Cardiac muscle cell (in vitro differentiated cells and primary cell): Measurements from ENCODE around the gene NUP155. TPM values are rescaled to one million over a fixed set of nuclear protein-coding genes. Genes with fewer than 3 reads are reported as not detected.
"Not testable (repeated sequence)": the region's sequence is repeated elsewhere in the genome, so short reads cannot be mapped to it uniquely, and the experiment has no call there.

ENCODE experiments used
- DNase-seq, 2 donors: peaks; one replicate each; pipeline versions ENCODE4 v3.0.0 to v3.0.0-alpha.2; 2010 to 2017; ENCODE audit warnings: low read depth in 1 of 2, low spot score in 1 of 2
- H3K27ac ChIP-seq: fragments of 200-600 bp; sonication (generic); 2 replicates; pipeline ENCODE4 v1.5.1; 2016
- H3K27me3 ChIP-seq: fragments of 200-600 bp; sonication (generic); 2 replicates; pipeline ENCODE4 v1.6.0; 2016; ENCODE audit warnings: control low read depth
- H3K36me3 ChIP-seq: fragments of 200-600 bp; sonication (generic); 2 replicates; pipeline ENCODE4 v1.5.1; 2016; ENCODE audit warnings: control low read depth
- H3K4me1 ChIP-seq: fragments of 200-600 bp; sonication (generic); 2 replicates; pipeline ENCODE4 v1.8.1; 2017; ENCODE audit warnings: low read depth, mild to moderate bottlenecking, mixed run types
- H3K4me3 ChIP-seq: fragments of 200-600 bp; sonication (generic); 2 replicates; pipeline ENCODE4 v1.5.1; 2016; ENCODE audit warnings: mild to moderate bottlenecking
- H3K9me3 ChIP-seq: fragments of 200-600 bp; sonication (generic); 2 replicates; pipeline ENCODE4 v1.5.1; 2017; ENCODE audit warnings: low read depth, mild to moderate bottlenecking, control low read depth
- CTCF ChIP-seq: IDR thresholded peaks from 2 replicates; pipeline ENCODE4 v1.5.1; 2012; ENCODE audit warnings: low read depth, mild to moderate bottlenecking, low read length
- polyA plus RNA-seq: library from polyadenylated mRNA; unstranded; fragments of >200 nt; fragmentation: Nextera tagmentation; extraction: Ambion mirVana; gene quantifications from 2 replicates; pipeline ENCODE4 v1.2.1, GENCODE V29; 2016
- total RNA-seq: library from RNA; depleted of rRNA; stranded (reverse); fragments of >200 nt; gene quantifications from 2 replicates; pipeline ENCODE4 v1.2.3, GENCODE V29; 2016

Gene NUP155
- 20.2 and 26.4 TPM in 2 replicates for total RNA-seq
- polyA plus RNA-seq = 6.1 and 15.9 TPM in 2 replicates

- Histone ChIP-seq H3K27ac (peak within 1 kb of the TSS; percentile 72), H3K4me1 (peaks cover 11% of the 10 kb centered on the region), H3K36me3 (no peaks in the 10 kb centered on the region), H3K9me3 (no peaks in the 10 kb centered on the region), H3K27me3 (no peaks in the 10 kb centered on the region), H3K4me3 (peak within 1 kb of the TSS; percentile 96)
- no peak for TF ChIP-seq CTCF
- peak; percentile 97 to 98 for DNase-seq
Observed at GRCh38 chr5:37370864-37371726, at the start of gene NUP155. NUP155 (minus strand) TSS chr5:37371106; CDS start chr5:37370977, 129 bp downstream.

- DNase-seq = no peak
- Histone ChIP-seq H3K27ac (no peak overlapping the region), H3K27me3 (no peaks in the 10 kb centered on the region), H3K9me3 (no peaks in the 10 kb centered on the region), H3K4me3 (no peak overlapping the region), H3K36me3 (peaks cover 3% of the 10 kb centered on the region), H3K4me1 (no peaks in the 10 kb centered on the region)
- no peak for TF ChIP-seq CTCF
Observed at GRCh38 chr5:37417347-37417746, 46.4 kb upstream of the NUP155 start.

- H3K27me3 ChIP-seq, H3K4me1 ChIP-seq, H3K27ac ChIP-seq, H3K36me3 ChIP-seq, H3K9me3 ChIP-seq, H3K4me3 ChIP-seq, DNase-seq: not testable (repeated sequence)
Observed at GRCh38 chr5:37415456-37415855, 44.5 kb upstream of the NUP155 start.

- H3K4me1 ChIP-seq = no peaks in the 10 kb centered on the region
- TF ChIP-seq CTCF = no peak
- peaks cover 2% of the 10 kb centered on the region for H3K36me3 ChIP-seq
- no peak overlapping the region for H3K4me3 ChIP-seq
- H3K27ac ChIP-seq = no peak overlapping the region
- no peaks in the 10 kb centered on the region for H3K27me3 ChIP-seq
- no peaks in the 10 kb centered on the region for H3K9me3 ChIP-seq
- DNase-seq = no peak
Observed at GRCh38 chr5:37412515-37412914, 41.6 kb upstream of the NUP155 start.

- H3K4me3 ChIP-seq = no peak overlapping the region
- no peak overlapping the region for H3K27ac ChIP-seq
- peaks cover 13% of the 10 kb centered on the region for H3K36me3 ChIP-seq
- no peak for DNase-seq
- H3K9me3 ChIP-seq = no peaks in the 10 kb centered on the region
- H3K27me3 ChIP-seq = no peaks in the 10 kb centered on the region
- no peaks in the 10 kb centered on the region for H3K4me1 ChIP-seq
- TF ChIP-seq CTCF = no peak
Observed at GRCh38 chr5:37400501-37400900, 29.6 kb upstream of the NUP155 start.

- no peak for DNase-seq
- no peak for TF ChIP-seq CTCF
- Histone ChIP-seq H3K4me3 (no peak overlapping the region), H3K27me3 (no peaks in the 10 kb centered on the region), H3K27ac (no peak overlapping the region), H3K4me1 (no peaks in the 10 kb centered on the region), H3K36me3 (peaks cover 33% of the 10 kb centered on the region), H3K9me3 (no peaks in the 10 kb centered on the region)
Observed at GRCh38 chr5:37396352-37396751, 25.4 kb upstream of the NUP155 start.
